ENCODE data around the gene NPTXR. TPM values are rescaled to one million over a fixed set of nuclear protein-coding genes. Genes with fewer than 3 reads are reported as not detected.

NPTXR gene
- total RNA-seq, 1 experiment from 2014 or later = 129 TPM

GRCh38 chr22:38881464-38881871 lies 37.6 kb upstream of the NPTXR start:
- peak; percentile 54 for DNase-seq (ENCODE audit: low spot score)
- CTCF ChIA-PET = interaction anchor here (1.0 to 1.2 kb wide), 2 partner anchors 12 to 13 kb away, joined by 3 read pairs; no protein-coding TSS in a partner anchor
- intact Hi-C loops (cut with micrococcal nuclease; ENCODE audit: unreplicated experiment) = no loop called here
- peak overlapping the region; percentile 45 for H3K27ac ChIP-seq (ENCODE audit: low read depth, low read length, poor library complexity, severe bottlenecking)
- no peak overlapping the region for H3K4me3 ChIP-seq (ENCODE audit: low read depth, low read length, poor library complexity, severe bottlenecking)
- peaks cover 8% of the 10 kb centered on the region for H3K4me1 ChIP-seq (ENCODE audit: insufficient read depth, low read length, poor library complexity, severe bottlenecking)
- H3K27me3 ChIP-seq (replicated peaks; ENCODE audit: insufficient read depth, low read depth, low read length, poor library complexity) = no peaks in the 10 kb centered on the region
- H3K9me3 ChIP-seq (ENCODE audit: low read depth, low read length, poor library complexity, severe bottlenecking) = no peaks in the 10 kb centered on the region
- POLR2A ChIA-PET (ENCODE audit: low non-redundant PET) = interaction anchor here (0.5 kb wide), 1 partner anchor 9 kb away, joined by 6 read pairs; no protein-coding TSS in a partner anchor
- BruUV-seq (replicated peaks) = no TSS peak
- TF ChIP-seq CTCF (conservative IDR thresholded peaks at IDR 0.05; ENCODE audit: low read depth, low read length) (0 out of 2 replicates have a peak, but pooled peaks have one; percentile 16), EZH2 (IDR thresholded peaks at IDR 0.05; ENCODE audit: borderline replicate concordance, low read depth, low read length, poor library complexity, severe bottlenecking) (no peak)
- no peaks in the 10 kb centered on the region for H3K36me3 ChIP-seq (ENCODE audit: insufficient read depth, low read length, poor library complexity, severe bottlenecking)

- BruUV-seq (replicated peaks) = no TSS peak
- intact Hi-C loops (cut with micrococcal nuclease; ENCODE audit: unreplicated experiment) = loop anchor here (10.0 kb wide), 1 partner anchor 425 kb away; no protein-coding TSS in a partner anchor
- CTCF ChIA-PET = no interaction called here
Measured at GRCh38 chr22:38879961-38880360, 36.1 kb upstream of the NPTXR start.

GRCh38 chr22:38879108-38879729 lies 35.4 kb upstream of the NPTXR start:
- BruUV-seq (replicated peaks) = no TSS peak
- no peaks in the 10 kb centered on the region for H3K27me3 ChIP-seq (replicated peaks; ENCODE audit: insufficient read depth, low read depth, low read length, poor library complexity)
- peak; percentile 76 for DNase-seq (ENCODE audit: low spot score)
- ChIA-PET CTCF (no interaction called here), POLR2A (ENCODE audit: low non-redundant PET) (no interaction called here)
- H3K4me3 ChIP-seq (ENCODE audit: low read depth, low read length, poor library complexity, severe bottlenecking) = no peak overlapping the region
- no peaks in the 10 kb centered on the region for H3K36me3 ChIP-seq (ENCODE audit: insufficient read depth, low read length, poor library complexity, severe bottlenecking)
- TF ChIP-seq EZH2 (IDR thresholded peaks at IDR 0.05; ENCODE audit: borderline replicate concordance, low read depth, low read length, poor library complexity, severe bottlenecking) (no peak), CTCF (conservative IDR thresholded peaks at IDR 0.05; ENCODE audit: low read depth, low read length) (no peak)
- intact Hi-C loops (cut with micrococcal nuclease; ENCODE audit: unreplicated experiment) = loop anchor here (10.0 kb wide), 1 partner anchor 426 kb away; no protein-coding TSS in a partner anchor
- H3K4me1 ChIP-seq (ENCODE audit: insufficient read depth, low read length, poor library complexity, severe bottlenecking) = peaks cover 8% of the 10 kb centered on the region
- H3K27ac ChIP-seq (ENCODE audit: low read depth, low read length, poor library complexity, severe bottlenecking) = no peak overlapping the region
- H3K9me3 ChIP-seq (ENCODE audit: low read depth, low read length, poor library complexity, severe bottlenecking) = no peaks in the 10 kb centered on the region

More at GRCh38 chr22:38879961-38880360, 36.1 kb upstream of the NPTXR start:
- Histone ChIP-seq H3K4me3 (ENCODE audit: low read depth, low read length, poor library complexity, severe bottlenecking) (no peak overlapping the region), H3K9me3 (ENCODE audit: low read depth, low read length, poor library complexity, severe bottlenecking) (no peaks in the 10 kb centered on the region), H3K36me3 (ENCODE audit: insufficient read depth, low read length, poor library complexity, severe bottlenecking) (no peaks in the 10 kb centered on the region), H3K27ac (ENCODE audit: low read depth, low read length, poor library complexity, severe bottlenecking) (no peak overlapping the region), H3K27me3 (replicated peaks; ENCODE audit: insufficient read depth, low read depth, low read length, poor library complexity) (no peaks in the 10 kb centered on the region), H3K4me1 (ENCODE audit: insufficient read depth, low read length, poor library complexity, severe bottlenecking) (peaks cover 8% of the 10 kb centered on the region)
- POLR2A ChIA-PET (ENCODE audit: low non-redundant PET) = no interaction called here
- no peak for TF ChIP-seq EZH2 (IDR thresholded peaks at IDR 0.05; ENCODE audit: borderline replicate concordance, low read depth, low read length, poor library complexity, severe bottlenecking)
- TF ChIP-seq CTCF (conservative IDR thresholded peaks at IDR 0.05; ENCODE audit: low read depth, low read length) = no peak
- no peak for DNase-seq (ENCODE audit: low spot score)
